ENCODE results near the gene CIROP.

DNA sequence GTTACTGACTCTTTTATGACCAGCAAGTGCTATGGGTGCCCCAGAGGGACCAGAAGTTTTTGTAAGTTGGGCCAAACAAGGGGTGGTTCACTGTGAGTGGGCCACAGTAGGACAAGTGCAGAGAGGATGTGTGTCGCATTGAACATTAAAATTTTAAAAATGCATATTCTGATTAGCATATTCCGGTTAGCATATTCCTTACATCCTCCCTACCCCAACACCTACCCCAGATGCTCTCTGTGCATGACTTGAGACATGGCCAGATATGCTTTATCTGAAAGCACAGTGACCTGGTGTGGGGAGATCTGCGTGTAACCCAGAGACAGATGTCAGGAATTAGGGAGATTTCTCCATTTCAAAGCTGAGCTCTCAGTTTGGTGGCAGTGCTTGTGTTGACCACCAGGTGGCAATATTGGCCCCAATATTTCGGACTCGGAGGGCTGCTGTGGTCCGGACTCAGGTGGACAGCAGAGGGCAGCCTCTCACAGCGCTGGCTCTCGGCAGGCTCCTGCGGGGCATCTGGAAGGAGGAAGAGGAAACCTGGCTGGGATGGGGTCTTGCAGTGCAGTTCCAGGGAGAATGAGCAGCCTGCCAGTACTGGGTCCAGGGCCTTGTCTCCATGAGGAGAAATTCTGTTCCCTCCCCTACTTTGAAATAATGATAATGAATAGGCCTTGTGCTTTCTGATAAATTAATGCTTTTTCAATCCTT is 15.9 kb upstream of the CIROP start:
- TF ChIP-seq POLR2A (IDR thresholded peaks at IDR 0.05): no peak
- TF ChIP-seq, protein P1, sequence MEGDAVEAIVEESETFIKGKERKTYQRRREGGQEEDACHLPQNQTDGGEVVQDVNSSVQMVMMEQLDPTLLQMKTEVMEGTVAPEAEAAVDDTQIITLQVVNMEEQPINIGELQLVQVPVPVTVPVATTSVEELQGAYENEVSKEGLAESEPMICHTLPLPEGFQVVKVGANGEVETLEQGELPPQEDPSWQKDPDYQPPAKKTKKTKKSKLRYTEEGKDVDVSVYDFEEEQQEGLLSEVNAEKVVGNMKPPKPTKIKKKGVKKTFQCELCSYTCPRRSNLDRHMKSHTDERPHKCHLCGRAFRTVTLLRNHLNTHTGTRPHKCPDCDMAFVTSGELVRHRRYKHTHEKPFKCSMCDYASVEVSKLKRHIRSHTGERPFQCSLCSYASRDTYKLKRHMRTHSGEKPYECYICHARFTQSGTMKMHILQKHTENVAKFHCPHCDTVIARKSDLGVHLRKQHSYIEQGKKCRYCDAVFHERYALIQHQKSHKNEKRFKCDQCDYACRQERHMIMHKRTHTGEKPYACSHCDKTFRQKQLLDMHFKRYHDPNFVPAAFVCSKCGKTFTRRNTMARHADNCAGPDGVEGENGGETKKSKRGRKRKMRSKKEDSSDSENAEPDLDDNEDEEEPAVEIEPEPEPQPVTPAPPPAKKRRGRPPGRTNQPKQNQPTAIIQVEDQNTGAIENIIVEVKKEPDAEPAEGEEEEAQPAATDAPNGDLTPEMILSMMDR (IDR thresholded peaks at IDR 0.05): peak; percentile 99 to 100 (median 100)

All from heart left ventricle (tissue), 13 donors.